IMR-90 (cell line): Measurements from ENCODE around the gene CPED1. TPM values are rescaled to one million over a fixed set of nuclear protein-coding genes. Genes with fewer than 3 reads are reported as not detected.

ENCODE experiments used
- ATAC-seq: fragments of 200-7000 bp; cut with Tn5 transposase; 2 replicates; pipeline ENCODE4 v1.9.1; 2020; ENCODE audit warnings: low read depth, mild to moderate bottlenecking, moderate library complexity
- BruUV-seq: library from RNA; stranded (reverse); fragments of 400-500 nt; replicated peaks from 2 replicates; lab custom pipeline; 2021; lab: Mats Ljungman, UMichigan
- CTCF ChIA-PET: fragments of 300-600 bp; formaldehyde crosslinking; extraction: SDS; loops from one replicate; lab custom pipeline; 2021; ENCODE audit warnings: antibody characterized with exemption; lab: Yijun Ruan, JAX
- POLR2A ChIA-PET: fragments of 300-600 bp; sonication (Branson Sonifier 250); formaldehyde crosslinking; loops from one replicate; lab custom pipeline; 2022; ENCODE audit warnings: antibody characterized with exemption; ENCODE audit not compliant: unreplicated experiment; lab: Charles Lee
- DNase-seq: peaks from one replicate; pipeline ENCODE4 v3.0.0; 2013
- H2AFZ ChIP-seq: replicated peaks from 2 replicates; pipeline ENCODE3; 2013; ENCODE audit warnings: low read length, mild to moderate bottlenecking; ENCODE audit not compliant: poor library complexity
- H2AK5ac ChIP-seq: 2 replicates; pipeline ENCODE4 v1.6.1; 2013; ENCODE audit warnings: low read depth, low read length, inconsistent platforms
- H2AK9ac ChIP-seq: replicated peaks from 2 replicates; pipeline ENCODE3; 2013; ENCODE audit warnings: mild to moderate bottlenecking, low read depth, low read length, moderate library complexity; ENCODE audit not compliant: poor library complexity
- H2BK120ac ChIP-seq: 2 replicates; pipeline ENCODE4 v1.6.1; 2013; ENCODE audit warnings: low read depth, low read length, inconsistent platforms
- H2BK15ac ChIP-seq: 3 replicates; pipeline ENCODE4 v1.6.1; 2013; ENCODE audit warnings: low read depth, low read length, inconsistent platforms
- H2BK20ac ChIP-seq: 2 replicates; pipeline ENCODE4 v1.6.1; 2013; ENCODE audit warnings: low read depth, mild to moderate bottlenecking, inconsistent platforms, low read length, moderate library complexity
- H2BK5ac ChIP-seq: 2 replicates; pipeline ENCODE4 v1.6.1; 2013; ENCODE audit warnings: mild to moderate bottlenecking, low read depth, low read length, inconsistent platforms; ENCODE audit not compliant: poor library complexity, severe bottlenecking
- H3K14ac ChIP-seq: replicated peaks from 2 replicates; pipeline ENCODE4 v1.6.1; 2013; ENCODE audit warnings: low read depth, low read length, inconsistent platforms
- H3K18ac ChIP-seq: 2 replicates; pipeline ENCODE4 v1.6.1; 2013; ENCODE audit warnings: low read depth, low read length, control low read depth
- H3K23ac ChIP-seq: 2 replicates; pipeline ENCODE4 v1.6.1; 2013; ENCODE audit warnings: low read depth, low read length, inconsistent platforms
- H3K27ac ChIP-seq: 2 replicates; pipeline ENCODE4 v1.5.1; 2013; ENCODE audit warnings: mild to moderate bottlenecking, control low read depth, low read length; ENCODE audit not compliant: insufficient read depth
- H3K27me3 ChIP-seq: 2 replicates; pipeline ENCODE4 v1.6.1; 2013; ENCODE audit warnings: low read length; ENCODE audit not compliant: control insufficient read depth, insufficient read depth
- H3K36me3 ChIP-seq: 2 replicates; pipeline ENCODE4 v1.6.1; 2013; ENCODE audit warnings: low read length, mixed read lengths; ENCODE audit not compliant: control insufficient read depth, insufficient read depth
- H3K4ac ChIP-seq: 2 replicates; pipeline ENCODE4 v1.6.1; 2013; ENCODE audit warnings: low read depth, low read length, inconsistent platforms
- H3K4me1 ChIP-seq: 2 replicates; pipeline ENCODE4 v1.6.1; 2013; ENCODE audit warnings: low read length, mixed read lengths; ENCODE audit not compliant: control insufficient read depth, insufficient read depth
- H3K4me2 ChIP-seq: 2 replicates; pipeline ENCODE4 v1.6.1; 2013; ENCODE audit warnings: low read depth, mild to moderate bottlenecking, control low read depth, low read length, moderate library complexity
- H3K4me3 ChIP-seq: 2 replicates; pipeline ENCODE4 v1.5.1; 2013; ENCODE audit warnings: low read depth, mild to moderate bottlenecking, control low read depth, low read length, moderate library complexity; ENCODE audit not compliant: insufficient read depth
- H3K56ac ChIP-seq: 2 replicates; pipeline ENCODE4 v1.6.1; 2013; ENCODE audit warnings: low read length, inconsistent platforms; ENCODE audit not compliant: insufficient read depth; ENCODE audit errors: extremely low read depth
- H3K79me1 ChIP-seq, 2 experiments: 2 replicates each; pipeline ENCODE4 v1.6.1; 2013; ENCODE audit warnings: low read length in 2 of 2, inconsistent platforms in 1 of 2, low read depth in 1 of 2
- H3K9ac ChIP-seq: 2 replicates; pipeline ENCODE4 v1.6.1; 2013; ENCODE audit warnings: low read depth, low read length, control low read depth
- H3K9me1 ChIP-seq: 2 replicates; pipeline ENCODE4 v1.6.1; 2013; ENCODE audit warnings: low read length, inconsistent platforms; ENCODE audit not compliant: insufficient read depth
- H3K9me3 ChIP-seq: 2 replicates; pipeline ENCODE4 v1.6.1; 2013; ENCODE audit warnings: low read length; ENCODE audit not compliant: control insufficient read depth, insufficient read depth
- H4K20me1 ChIP-seq: 2 replicates; pipeline ENCODE4 v1.6.1; 2013; ENCODE audit warnings: low read length, inconsistent platforms; ENCODE audit not compliant: insufficient read depth
- H4K5ac ChIP-seq: 2 replicates; pipeline ENCODE4 v1.6.1; 2013; ENCODE audit warnings: mild to moderate bottlenecking, low read depth, low read length, control low read depth
- H4K8ac ChIP-seq, 2 experiments: 2 replicates each; pipeline ENCODE4 v1.6.1; 2013; ENCODE audit warnings: low read depth in 2 of 2, low read length in 2 of 2, control low read depth in 1 of 2, inconsistent platforms in 1 of 2
- H4K91ac ChIP-seq: 2 replicates; pipeline ENCODE4 v1.6.1; 2013; ENCODE audit warnings: low read depth, low read length, inconsistent platforms; ENCODE audit not compliant: insufficient read depth
- BHLHE40 ChIP-seq: fragments of 150-350 bp; IDR thresholded peaks from 2 replicates; pipeline ENCODE4 v1.6.1; 2016; ENCODE audit warnings: mild to moderate bottlenecking, low read depth, low read length
- CEBPB ChIP-seq: IDR thresholded peaks from 2 replicates; pipeline ENCODE4 v1.6.1; 2012; ENCODE audit warnings: low read depth, low read length, improper control_type of control experiment
- CHD1 ChIP-seq: IDR thresholded peaks from 2 replicates; pipeline ENCODE4 v1.6.1; 2012; ENCODE audit warnings: low read depth, low read length, improper control_type of control experiment
- CTCF ChIP-seq: conservative IDR thresholded peaks from 2 replicates; pipeline ENCODE4 v1.5.1; 2012; ENCODE audit warnings: mild to moderate bottlenecking, low read depth, low read length, improper control_type of control experiment
- ELK1 ChIP-seq: fragments of 150-350 bp; IDR thresholded peaks from 2 replicates; pipeline ENCODE4 v1.6.1; 2016; ENCODE audit warnings: low read depth, mild to moderate bottlenecking, low read length, moderate library complexity, borderline replicate concordance
- FOS ChIP-seq: fragments of 150-350 bp; IDR thresholded peaks from 2 replicates; pipeline ENCODE4 v1.6.1; 2016; ENCODE audit warnings: low read depth, low read length
- MAFK ChIP-seq: IDR thresholded peaks from 2 replicates; pipeline ENCODE4 v1.6.1; 2012; ENCODE audit warnings: low read depth, low read length, improper control_type of control experiment
- MAZ ChIP-seq: IDR thresholded peaks from 2 replicates; pipeline ENCODE4 v1.6.1; 2012; ENCODE audit warnings: low read depth, mild to moderate bottlenecking, low read length, improper control_type of control experiment, moderate library complexity, borderline replicate concordance
- MXI1 ChIP-seq: IDR thresholded peaks from 2 replicates; pipeline ENCODE4 v1.6.1; 2012; ENCODE audit warnings: low read depth, mild to moderate bottlenecking, low read length, moderate library complexity, borderline replicate concordance
- NFE2L2 ChIP-seq: fragments of 150-350 bp; IDR thresholded peaks from 2 replicates; pipeline ENCODE4 v1.6.1; 2016; ENCODE audit warnings: low read depth, mild to moderate bottlenecking, low read length
- POLR2A ChIP-seq: IDR thresholded peaks from 2 replicates; pipeline ENCODE4 v1.6.1; 2012; ENCODE audit warnings: mild to moderate bottlenecking, low read depth, low read length
- RAD21 ChIP-seq: IDR thresholded peaks from 2 replicates; pipeline ENCODE4 v1.6.1; 2012; ENCODE audit warnings: low read length, improper control_type of control experiment
- RFX5 ChIP-seq: IDR thresholded peaks from 2 replicates; pipeline ENCODE4 v1.8.0; 2012; ENCODE audit warnings: low read depth, mild to moderate bottlenecking, low read length, moderate library complexity
- SMC3 ChIP-seq: fragments of 150-350 bp; IDR thresholded peaks from 2 replicates; pipeline ENCODE4 v1.6.1; 2016; ENCODE audit warnings: low read depth, mild to moderate bottlenecking, antibody characterized with exemption, low read length, moderate library complexity
- USF2 ChIP-seq: fragments of 150-350 bp; IDR thresholded peaks from 2 replicates; pipeline ENCODE4 v1.6.1; 2017; ENCODE audit warnings: mild to moderate bottlenecking, antibody characterized with exemption, low read length, low read depth
- WGBS, 2 experiments: methylation state at CpG; one replicate each; pipeline versions ENCODE4 v1.1.5 to v1.1.7; 2013; ENCODE audit warnings: missing lambda C conversion rate in 2 of 2; ENCODE audit not compliant: insufficient read length in 1 of 2; ENCODE audit errors: extremely low coverage in 2 of 2; 5-methylcytosine and 5-hydroxymethylcytosine counted together
- dilution Hi-C: fragments of 300-500 bp; cut with HindIII; formaldehyde crosslinking; loops from one replicate; pipeline ENCODE4 v1.14.3; 2018; ENCODE audit warnings: low sequenced_read_pairs; ENCODE audit not compliant: unreplicated experiment
- in situ Hi-C: fragments of 300-500 bp; cut with MboI; formaldehyde crosslinking; loops from 3 replicates; pipeline ENCODE4 v1.14.3; 2019; ENCODE audit warnings: low sequenced_read_pairs, inconsistent platforms, mixed read lengths
- intact Hi-C: fragments of 100-400 bp; cut with micrococcal nuclease; formaldehyde crosslinking; loops from 2 replicates; pipeline ENCODE4 v1.10.0; 2022
- polyA plus RNA-seq, 3 experiments: library from polyadenylated mRNA; depleted of rRNA; stranded (reverse); fragments of >200 nt; gene quantifications; 2 replicates each; pipeline ENCODE4 v1.2.3, GENCODE V29; 2012; ENCODE audit warnings: low replicate concordance in 1 of 3
- total RNA-seq: library from RNA; depleted of rRNA; stranded (reverse); fragments of >200 nt; gene quantifications from 2 replicates; pipeline ENCODE4 v1.2.3, GENCODE V29; 2012

Gene CPED1
- total and polyA plus RNA-seq, 2 of the 4 experiments (the other 2 are of a cell fraction), result 31.2 to 96.8 TPM

GRCh38 chr7:121126201-121126600 is 137.7 kb downstream of the CPED1 start:
- no peaks in the 10 kb centered on the region for H3K9me3 ChIP-seq
- in situ Hi-C loops, result loop anchor here (10.0 to 25.0 kb wide), 2 partner anchors 211 to 419 kb away; partner anchors contain the start of gene WNT16
- no peak for ATAC-seq
- H3K4me1 ChIP-seq, result no peaks in the 10 kb centered on the region
- H2AK5ac ChIP-seq, result no peak overlapping the region
- BruUV-seq, result no TSS peak
- no peak for DNase-seq
- dilution Hi-C loops, result no loop called here
- H2BK15ac ChIP-seq, result no peak overlapping the region
- H3K4me2 ChIP-seq, result no peak overlapping the region
- H4K5ac ChIP-seq, result no peak overlapping the region
- no peak overlapping the region for H4K8ac ChIP-seq
- no peak overlapping the region for H3K9ac ChIP-seq
- WGBS, 2 experiments, result no CpG with 5 or more reads among the region's 1 CpG
- intact Hi-C loops, result loop anchor here (5.0 to 10.0 kb wide), 3 partner anchors 211 to 869 kb away; no protein-coding TSS in a partner anchor
- no peak overlapping the region for H3K56ac ChIP-seq
- H4K91ac ChIP-seq, result no peak overlapping the region
- no peak overlapping the region for H2AK9ac ChIP-seq
- H3K18ac ChIP-seq, result no peak overlapping the region
- H3K9me1 ChIP-seq, result no peaks in the 10 kb centered on the region
- H3K4ac ChIP-seq, result no peak overlapping the region
- POLR2A ChIA-PET, result no interaction called here
- peaks cover 2% of the 10 kb centered on the region for H3K36me3 ChIP-seq
- CTCF ChIA-PET, result no interaction called here
- H2BK20ac ChIP-seq, result no peak overlapping the region
- H3K14ac ChIP-seq, result no peak overlapping the region
- no peak overlapping the region for H2AFZ ChIP-seq
- TF ChIP-seq RAD21, result no peak
- no peak for TF ChIP-seq CEBPB
- no peak for TF ChIP-seq CHD1
- no peak for TF ChIP-seq MXI1
- no peak for TF ChIP-seq ELK1
- no peak for TF ChIP-seq BHLHE40
- no peak for TF ChIP-seq SMC3
- no peak for TF ChIP-seq FOS
- no peak for TF ChIP-seq MAZ
- TF ChIP-seq USF2, result no peak
- TF ChIP-seq NFE2L2, result no peak
- TF ChIP-seq POLR2A, result no peak
- TF ChIP-seq CTCF, result no peak
- no peak for TF ChIP-seq RFX5
- TF ChIP-seq MAFK, result no peak
- H2BK5ac ChIP-seq, result no peak overlapping the region
- no peaks in the 10 kb centered on the region for H3K27me3 ChIP-seq
- no peak overlapping the region for H3K4me3 ChIP-seq
- H4K20me1 ChIP-seq, result no peaks in the 10 kb centered on the region
- no peak overlapping the region for H3K27ac ChIP-seq
- no peak overlapping the region for H2BK120ac ChIP-seq
- peaks cover 0 to 5% of the 10 kb centered on the region in 2 experiments; a peak in 1 of 4 replicates for H3K79me1 ChIP-seq
- H3K23ac ChIP-seq, result no peak overlapping the region
